GM11168 (cell line): ENCODE measurements around the gene ZFP36L1.
"Not testable (repeated sequence)": the region's sequence is repeated elsewhere in the genome, so short reads cannot be mapped to it uniquely, and the experiment has no call there.

Source experiments
- in situ Hi-C: fragments of 300-500 bp; cut with MboI; formaldehyde crosslinking; loops from one replicate; pipeline ENCODE4 v1.12.0; 2022; ENCODE audit warnings: low sequenced_read_pairs; ENCODE audit not compliant: unreplicated experiment

Gene ZFP36L1

DNA sequence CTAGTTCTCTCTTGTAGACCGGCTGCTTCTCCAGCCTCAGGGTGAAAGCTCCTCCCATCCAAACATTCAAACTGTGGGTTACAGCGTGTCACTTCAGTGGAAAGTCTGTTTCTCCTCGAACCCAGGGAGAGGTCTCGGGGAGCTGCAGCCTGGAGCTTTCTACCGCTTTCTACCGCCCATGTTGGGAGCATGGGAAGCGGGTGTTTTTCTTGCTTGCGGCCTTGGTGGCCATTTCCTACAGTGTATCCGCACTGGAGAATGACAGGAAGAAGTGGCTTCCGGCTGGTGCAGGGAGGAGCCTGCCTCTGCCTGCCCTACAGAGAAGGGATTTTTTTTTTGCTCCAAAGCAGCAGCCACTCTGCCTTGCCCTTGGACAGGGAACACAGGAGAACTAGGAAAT lies 21.2 kb downstream of the ZFP36L1 start:
- in situ Hi-C loops = no loop called here

DNA sequence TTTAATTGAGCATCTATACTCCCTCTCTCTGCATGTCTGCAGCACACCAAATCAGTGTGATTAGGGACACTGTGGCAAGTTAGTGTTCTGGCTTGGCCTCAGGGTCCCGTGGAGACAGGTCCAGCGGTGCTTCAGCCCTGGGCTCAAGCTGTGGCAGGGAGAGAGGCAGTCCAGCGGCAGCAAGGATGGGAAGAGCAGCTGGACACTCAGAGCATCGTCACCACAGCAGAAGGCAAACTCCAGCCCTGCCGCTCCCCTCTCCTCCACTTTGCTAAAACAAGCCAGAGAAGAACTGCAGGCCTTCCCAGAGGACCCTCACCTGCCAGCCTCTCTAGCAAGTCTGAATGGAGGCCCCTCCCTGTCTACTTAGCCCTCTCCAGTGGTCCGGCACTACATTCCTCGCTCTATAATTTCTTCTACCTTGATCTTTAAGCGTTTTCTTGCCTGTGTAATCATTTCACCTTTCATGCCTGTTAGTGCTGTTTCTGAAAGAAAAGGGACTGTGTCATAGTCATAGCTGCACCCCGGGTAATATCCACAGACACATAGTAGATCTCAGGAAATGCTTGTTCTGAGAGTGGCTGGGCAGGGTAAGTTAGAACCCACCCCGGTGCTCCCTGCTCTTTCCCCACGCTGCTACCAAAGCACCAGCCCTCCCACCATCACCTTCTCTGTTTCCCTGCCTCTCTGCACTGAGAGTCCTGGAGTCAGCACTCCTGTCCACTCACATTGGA lies 22.1 kb downstream of the ZFP36L1 start:
- in situ Hi-C loops = no loop called here

DNA sequence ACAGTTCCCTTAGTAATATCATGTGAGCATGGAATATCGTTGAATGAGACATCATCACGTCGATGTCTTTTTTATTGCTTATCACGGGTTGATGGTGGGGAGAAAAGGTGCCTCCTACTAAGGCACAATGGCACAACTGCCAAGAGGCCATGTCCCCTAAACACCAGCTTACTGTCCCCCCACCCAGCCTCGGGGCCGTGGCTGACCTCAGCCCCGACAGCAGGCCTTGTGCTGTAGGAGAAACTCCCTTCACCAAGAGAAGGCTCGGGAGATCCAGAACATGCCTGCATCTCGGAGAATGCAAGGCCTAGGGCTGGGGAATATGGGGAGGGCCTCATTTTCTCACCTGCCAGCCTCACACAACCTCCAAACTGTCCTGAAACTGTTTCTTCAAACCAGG lies 22.8 kb downstream of the ZFP36L1 start:
- in situ Hi-C loops = no loop called here

DNA sequence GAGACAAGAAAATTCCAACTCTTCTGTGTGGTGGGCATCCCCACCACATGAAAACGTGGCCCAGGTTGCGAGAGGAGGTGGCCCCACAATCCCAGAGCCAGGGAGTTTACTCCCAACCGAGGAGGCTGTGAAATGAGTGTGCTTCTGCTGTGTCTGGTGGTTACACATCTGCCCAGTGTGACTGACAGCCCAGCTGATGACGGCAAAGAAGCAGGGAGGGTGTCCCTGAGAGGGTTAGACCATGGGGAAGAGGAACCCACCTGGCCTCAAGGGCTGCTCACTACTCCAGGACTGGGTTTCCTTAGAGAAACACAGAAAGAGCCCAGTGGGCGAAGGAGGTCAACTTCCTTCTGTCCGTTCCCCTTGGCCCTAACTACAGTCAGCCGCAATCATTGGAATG lies 24.6 kb downstream of the ZFP36L1 start:
- in situ Hi-C loops = no loop called here

DNA sequence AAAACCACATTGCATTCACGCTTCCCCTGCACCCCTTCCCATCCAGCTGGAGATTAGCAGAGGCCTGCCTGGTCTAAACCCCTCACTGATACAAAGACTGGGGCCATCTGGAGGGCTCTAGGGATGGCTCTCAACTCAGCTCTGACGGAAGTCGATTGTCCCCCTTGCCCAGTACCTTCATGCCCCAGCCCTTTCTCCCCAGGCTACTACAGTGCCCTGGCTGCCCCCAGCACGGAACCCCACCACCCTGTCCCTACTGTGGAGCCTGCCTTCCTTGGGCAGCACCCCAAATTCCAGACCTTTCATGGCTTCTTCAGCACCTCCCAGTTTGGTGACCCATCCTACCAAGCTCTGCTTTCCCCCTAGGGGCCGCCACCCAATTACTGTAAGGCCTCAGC lies 25.6 kb downstream of the ZFP36L1 start:
- in situ Hi-C loops = no loop called here

DNA sequence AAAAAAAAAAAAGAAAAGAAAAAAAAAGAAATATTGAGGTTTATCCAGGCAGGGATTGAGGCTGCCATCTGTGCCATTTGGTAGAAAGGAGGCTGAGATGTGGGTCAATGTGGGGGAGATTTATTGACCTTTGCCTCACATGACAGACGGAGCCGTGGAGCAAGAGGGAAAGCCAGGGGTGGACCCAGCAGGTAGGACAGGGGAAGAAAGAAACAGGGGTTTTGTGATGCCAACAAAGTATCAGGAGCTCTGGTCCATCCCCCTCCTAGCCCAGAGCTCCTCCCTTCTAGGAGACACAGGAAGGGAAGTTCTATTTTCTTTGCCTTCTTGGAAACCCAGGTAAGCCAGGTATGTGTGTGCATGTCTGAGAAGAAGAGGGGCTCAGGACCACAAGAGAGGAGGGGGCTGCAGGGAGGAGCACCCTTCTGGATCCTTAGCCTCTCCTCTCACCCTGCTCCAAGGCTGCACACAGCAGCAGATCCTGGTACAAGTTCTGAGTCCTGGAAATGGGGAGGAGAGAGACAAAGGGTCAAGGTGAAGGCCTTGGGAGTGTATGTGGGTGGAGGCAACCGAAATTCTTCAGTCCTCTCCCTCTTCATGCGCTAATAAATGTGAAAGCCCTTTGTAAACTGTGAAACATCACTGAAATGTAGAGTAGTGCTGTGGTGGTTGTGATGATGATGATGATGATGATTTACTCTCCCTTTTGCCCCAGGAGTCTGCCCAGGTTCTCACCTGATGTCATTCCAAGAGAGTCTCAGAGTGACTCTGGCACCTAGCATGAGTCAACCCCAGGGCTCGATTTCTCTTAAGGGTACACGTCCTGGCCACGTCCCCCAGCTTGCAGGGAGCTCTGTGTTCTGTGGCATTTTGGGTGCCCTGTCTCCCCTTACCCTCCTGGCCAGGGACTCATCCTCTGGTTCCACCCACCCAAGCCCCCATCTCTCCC lies 26.3 kb downstream of the ZFP36L1 start:
- in situ Hi-C loops = no loop called here

DNA sequence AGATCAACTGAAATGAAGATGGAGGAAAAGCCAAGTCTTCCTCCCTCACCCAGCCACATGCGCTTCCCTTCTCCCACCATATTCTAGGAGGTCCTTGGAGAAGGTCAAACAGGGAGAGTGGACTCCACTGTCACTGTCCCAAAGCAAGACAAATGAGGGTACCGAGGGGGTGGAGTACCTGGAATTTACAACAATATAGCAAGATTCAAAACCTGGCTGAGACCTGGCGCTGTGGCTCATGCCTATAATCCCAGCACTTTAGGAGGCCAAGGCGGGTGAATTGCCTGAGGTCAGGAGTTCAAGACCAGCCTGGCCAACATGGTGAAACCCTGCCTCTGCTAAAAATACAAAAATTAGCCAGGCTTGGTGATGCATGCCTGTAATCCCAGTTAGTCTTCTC lies 29.0 kb downstream of the ZFP36L1 start:
- in situ Hi-C loops = not testable (repeated sequence)

DNA sequence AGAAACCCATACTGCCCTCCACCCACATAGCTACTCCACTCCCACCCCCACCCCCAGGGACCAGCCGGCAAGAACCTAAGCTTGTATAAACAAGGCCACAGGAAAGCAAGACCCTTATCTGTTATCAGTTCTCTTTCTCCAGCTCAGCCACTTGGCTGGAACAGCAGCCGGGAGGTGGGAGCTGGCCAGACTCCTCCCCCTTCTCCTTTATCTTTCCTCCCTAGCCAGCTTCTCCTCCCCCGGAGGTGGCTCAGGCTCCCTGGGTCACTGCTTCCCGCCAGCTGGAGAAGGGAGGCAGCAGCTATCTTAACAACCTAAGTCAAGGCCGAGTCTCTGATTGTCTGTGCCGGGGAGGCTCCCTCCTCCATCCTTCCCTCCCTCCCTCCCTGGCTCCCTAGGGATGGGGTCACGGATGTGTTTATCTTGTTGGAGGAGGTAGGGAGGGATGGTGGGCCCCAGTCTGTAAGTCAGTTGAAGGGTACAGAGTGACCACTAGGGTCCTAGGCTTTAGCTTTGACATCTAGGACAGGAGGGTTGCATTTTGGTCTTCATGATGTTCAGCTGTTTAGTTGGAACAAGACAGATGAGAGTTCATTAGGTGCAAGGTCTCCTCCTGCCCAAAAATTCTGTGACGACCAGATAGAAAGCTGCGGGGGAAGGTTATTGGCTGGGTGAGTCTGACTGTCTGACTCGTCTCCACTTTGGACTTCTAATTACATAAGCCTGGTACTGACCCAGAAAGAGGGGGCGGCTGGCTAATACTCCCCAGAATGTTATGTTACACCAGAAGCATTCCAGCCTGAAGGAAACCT lies 29.7 kb downstream of the ZFP36L1 start:
- in situ Hi-C loops = no loop called here

DNA sequence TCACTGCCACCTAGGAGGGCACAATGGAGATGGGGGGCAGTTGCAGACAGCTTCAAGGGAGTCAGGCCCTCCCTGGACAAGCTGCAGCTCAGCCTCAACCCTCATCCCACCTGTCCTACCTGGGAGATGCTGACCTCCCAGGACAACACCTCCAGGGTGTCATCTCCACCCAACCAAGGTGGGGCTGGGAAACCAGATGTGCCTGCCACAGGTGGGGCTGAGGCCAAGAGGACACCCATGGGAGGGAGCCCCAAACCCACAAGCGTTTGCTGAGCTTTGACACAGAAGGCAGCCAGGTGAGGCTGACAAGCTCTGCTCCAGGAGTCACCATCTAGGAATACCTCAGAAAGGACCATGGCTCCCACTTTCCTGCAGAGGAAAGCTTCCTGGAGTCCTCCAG lies 31.5 kb downstream of the ZFP36L1 start:
- in situ Hi-C loops = no loop called here

DNA sequence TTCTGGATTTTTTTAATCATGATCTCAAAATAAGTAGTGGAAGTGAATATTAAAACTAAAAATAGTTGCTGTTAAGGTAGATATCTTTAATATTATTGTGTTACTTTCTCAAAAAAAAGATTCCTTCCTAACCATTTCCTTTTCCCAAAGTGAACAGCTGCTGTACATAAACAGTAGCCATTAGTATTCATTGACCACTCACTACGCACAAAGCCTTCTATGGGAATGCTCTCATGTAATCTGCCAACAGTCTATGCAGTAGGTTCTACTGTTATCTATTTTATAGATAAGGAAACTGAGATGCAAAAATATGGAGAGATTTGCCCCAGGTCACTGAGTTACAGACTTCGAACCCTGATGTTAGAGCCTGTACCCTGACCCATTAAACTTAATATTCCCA lies 32.1 kb downstream of the ZFP36L1 start:
- in situ Hi-C loops = no loop called here

DNA sequence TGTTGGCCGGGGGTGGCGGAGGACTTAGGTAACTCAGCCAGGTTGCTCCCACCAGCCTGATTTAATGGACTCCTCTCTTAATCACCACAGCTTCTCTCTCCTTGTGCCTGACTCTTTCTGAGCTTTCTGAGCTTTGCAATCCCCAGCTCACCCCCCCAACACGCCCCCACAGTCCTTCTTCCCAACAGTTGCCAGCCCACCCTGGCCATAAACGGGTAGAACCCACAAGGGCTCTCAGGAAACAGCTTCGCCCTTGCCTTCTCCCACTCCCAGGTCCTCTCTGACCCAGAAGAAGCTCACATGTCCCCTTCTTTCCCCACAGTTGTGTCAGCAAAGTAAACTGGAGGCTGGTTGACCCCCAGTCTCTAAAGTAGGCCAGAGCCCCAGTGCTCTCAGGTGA lies 32.9 kb downstream of the ZFP36L1 start:
- in situ Hi-C loops = no loop called here

DNA sequence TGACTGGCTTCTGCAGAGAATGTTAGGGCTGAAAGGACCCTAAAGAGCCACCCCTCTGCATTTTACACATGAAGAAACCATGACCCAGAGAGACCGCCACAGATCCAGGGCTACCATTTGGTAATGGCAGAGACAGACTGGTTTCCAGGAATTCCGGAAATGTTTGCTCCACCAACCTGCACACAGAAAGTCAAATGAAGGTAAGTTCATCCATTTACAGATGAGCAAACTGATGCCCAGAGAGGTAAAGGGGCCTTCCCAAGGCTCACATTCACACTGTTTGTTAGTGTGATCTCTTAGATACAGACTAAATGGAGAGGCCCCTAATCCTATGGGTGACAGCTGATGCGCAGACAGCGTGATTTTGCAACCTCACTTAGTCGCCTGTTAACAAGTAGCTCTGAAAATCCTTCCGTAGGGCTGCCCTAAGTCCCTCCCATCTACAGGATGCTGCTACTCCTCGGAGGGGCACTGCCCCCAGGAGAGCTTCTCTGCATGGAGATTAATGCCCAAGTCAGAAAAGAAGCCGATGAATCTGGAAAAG lies 33.8 kb downstream of the ZFP36L1 start:
- in situ Hi-C loops = no loop called here

DNA sequence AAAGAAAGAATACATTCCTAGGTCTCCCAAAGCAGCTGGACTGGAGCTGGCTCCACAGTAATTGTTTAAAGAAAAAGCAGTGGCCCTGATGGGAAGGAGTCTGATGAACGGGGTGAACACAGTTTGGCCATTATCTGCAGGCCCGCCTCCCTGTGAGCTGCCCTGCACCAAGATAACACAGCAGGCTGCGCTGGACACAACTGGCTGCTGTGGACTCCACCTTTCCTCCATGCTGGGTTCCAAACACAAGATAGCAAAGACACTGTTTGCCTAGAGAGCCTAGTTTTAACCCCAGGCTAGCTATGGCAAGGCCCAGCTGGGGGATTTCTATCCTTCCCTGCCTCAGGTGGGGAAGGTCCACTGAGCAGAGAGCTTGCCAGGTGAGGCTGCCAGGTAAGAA lies 34.6 kb downstream of the ZFP36L1 start:
- in situ Hi-C loops = no loop called here

DNA sequence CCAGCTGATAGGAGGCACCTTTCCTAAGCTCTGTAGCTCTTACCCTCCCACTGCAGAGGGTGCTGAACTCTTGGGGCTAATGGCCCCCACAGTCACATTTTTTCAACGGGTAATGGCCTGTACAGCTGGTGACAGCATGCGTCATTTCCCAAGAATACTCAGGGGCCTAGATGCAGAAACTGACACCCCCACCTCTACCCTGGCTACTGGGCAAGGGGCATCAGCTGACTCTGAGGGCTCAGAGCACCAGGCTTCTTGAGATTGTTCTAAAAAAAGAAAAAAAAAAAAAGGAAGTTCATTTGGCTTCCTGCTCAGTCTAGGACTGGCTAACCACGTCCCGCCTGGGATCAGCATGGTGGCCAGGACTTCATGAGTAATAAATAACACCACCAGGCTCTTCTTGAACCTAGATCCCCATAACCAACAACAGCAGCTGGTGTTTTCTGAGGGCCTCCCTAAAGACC lies 35.2 kb downstream of the ZFP36L1 start:
- in situ Hi-C loops = no loop called here

DNA sequence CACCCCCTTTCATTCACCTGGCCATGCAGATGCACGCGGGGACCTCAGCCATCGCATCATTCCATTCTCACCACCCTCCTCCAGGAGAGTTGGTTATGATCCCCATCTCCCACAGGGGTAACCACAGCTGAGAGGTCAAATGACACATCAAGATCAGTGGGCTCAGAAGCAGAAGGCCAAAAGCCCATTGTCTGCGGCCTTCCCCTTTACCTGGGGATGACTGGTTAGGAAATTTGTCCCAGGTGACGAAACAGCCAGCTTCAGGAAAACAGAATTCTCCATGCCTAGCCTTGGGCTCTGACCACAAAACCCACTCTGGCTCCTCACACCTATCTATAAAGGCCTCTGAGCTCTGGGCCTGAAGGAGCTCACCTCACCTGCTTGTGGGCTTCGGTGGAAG lies 36.1 kb downstream of the ZFP36L1 start:
- in situ Hi-C loops = no loop called here

DNA sequence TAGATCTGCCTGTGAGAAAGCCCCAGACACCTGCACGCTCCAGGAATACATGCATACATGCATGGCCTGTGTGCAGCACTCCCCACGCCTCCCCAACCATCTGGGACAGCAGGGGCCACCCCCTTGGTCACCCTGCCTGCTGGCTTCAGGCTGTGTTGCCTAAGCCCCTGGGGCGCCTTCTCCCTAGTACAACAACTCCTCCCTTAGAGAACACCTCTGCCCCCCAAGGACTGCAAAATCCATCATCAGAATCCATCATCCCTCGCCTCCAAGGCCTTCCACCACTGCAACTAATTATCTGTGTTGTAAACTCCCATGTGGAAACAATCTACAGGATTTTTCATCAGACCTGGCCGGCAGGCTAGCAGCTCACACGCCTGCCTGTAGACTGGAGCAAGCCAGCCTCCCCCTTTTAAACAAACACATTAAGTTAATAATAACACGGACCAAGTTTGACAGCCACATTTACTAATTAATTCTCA lies 36.8 kb downstream of the ZFP36L1 start:
- in situ Hi-C loops = no loop called here

DNA sequence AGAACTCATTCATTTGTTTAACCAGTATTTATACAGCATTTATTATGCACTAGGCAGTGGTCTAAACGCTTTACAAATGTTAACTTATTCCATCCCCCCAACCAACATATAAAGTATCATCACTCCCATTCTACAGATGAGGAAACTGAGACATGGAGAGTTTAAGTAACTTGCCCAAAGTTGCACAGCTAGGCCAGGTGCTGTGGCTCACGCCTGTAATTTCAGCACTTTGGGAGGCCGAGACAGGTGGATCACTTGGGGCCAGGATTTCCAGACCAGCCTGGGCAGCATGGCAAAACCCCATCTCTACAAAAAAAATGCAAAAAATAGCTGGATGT lies 37.9 kb downstream of the ZFP36L1 start:
- in situ Hi-C loops = no loop called here

DNA sequence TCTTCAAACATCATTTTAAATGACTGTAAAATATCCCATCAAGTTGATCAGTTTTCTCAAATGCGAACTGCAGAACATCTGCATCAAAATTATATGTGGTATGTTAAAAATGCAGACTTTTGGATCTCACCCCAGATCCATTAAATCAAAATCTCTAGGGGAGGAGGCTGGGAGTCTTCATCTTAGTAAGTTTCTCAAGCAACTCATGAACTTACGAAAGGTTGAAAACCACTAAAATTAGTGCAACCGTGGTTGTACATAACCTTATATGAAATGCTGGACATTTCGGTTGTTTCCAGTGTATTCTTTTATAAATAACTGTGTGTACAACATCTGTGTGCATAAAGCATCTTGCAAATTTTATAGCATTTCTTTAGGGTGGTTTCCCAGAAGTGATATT lies 39.2 kb downstream of the ZFP36L1 start:
- in situ Hi-C loops = no loop called here

DNA sequence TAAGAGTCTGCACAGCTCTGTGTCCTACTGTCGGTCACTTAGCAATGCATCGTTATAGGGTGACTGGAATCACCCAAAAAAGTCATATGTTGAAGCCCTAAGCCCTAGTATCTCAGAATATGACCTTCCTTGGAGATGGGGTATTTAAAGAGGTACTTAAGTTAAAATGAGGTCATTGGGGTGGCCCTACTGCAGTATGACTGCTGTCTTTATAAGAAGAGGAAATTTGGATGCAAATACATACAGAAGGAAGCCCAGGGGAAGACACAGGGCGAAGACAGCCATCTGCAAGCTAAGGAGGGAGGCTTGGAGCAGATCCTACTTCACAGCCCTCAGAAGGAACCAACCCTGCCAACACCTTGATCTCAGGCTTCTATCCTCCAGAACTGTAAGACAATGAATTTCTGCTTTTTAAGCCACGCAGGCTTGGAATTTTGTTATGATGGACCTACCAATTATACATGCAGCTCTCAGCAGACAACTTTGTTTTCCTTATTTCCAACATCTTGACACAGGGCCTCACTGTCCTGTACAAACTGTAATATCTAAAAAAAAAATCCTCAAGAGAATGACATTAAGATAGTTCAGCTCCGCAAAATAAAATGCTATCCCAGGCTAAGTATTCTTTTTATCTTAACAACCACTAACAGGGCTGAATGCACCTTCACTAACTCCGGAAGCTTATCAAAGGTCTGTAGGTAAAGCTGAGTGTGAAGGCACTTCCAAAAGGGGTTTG lies 40.4 kb downstream of the ZFP36L1 start:
- in situ Hi-C loops = no loop called here
